Prostate gland (tissue), 2 donors: ENCODE data around the gene CASD1.

Source experiments
- POLR2AphosphoS5 ChIP-seq: sonication (generic); formaldehyde crosslinking; IDR thresholded peaks from one replicate; pipeline ENCODE4 v1.6.1; 2017; ENCODE audit warnings: antibody characterized with exemption
- TF ChIP-seq, protein P1 (sequence below), 4 experiments: fragments of 200-600 bp in 2 of 4; fragments of 450-650 bp in 2 of 4; sonication (generic) in 2 of 4; IDR thresholded peaks; 1 replicate in 3 of 4; 2 replicates in 1 of 4; pipeline ENCODE4 v1.5.1; 2016 to 2019; ENCODE audit warnings: antibody characterized with exemption in 4 of 4, mild to moderate bottlenecking in 2 of 4, moderate library complexity in 2 of 4

GRCh38 chr7:94507462-94507861 lies 2.1 kb upstream of the CASD1 start:
- peak; percentile 34 for TF ChIP-seq POLR2AphosphoS5
- TF ChIP-seq, protein P1, sequence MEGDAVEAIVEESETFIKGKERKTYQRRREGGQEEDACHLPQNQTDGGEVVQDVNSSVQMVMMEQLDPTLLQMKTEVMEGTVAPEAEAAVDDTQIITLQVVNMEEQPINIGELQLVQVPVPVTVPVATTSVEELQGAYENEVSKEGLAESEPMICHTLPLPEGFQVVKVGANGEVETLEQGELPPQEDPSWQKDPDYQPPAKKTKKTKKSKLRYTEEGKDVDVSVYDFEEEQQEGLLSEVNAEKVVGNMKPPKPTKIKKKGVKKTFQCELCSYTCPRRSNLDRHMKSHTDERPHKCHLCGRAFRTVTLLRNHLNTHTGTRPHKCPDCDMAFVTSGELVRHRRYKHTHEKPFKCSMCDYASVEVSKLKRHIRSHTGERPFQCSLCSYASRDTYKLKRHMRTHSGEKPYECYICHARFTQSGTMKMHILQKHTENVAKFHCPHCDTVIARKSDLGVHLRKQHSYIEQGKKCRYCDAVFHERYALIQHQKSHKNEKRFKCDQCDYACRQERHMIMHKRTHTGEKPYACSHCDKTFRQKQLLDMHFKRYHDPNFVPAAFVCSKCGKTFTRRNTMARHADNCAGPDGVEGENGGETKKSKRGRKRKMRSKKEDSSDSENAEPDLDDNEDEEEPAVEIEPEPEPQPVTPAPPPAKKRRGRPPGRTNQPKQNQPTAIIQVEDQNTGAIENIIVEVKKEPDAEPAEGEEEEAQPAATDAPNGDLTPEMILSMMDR (IDR thresholded peaks at IDR 0.05), result no peak
